NCI-H748 (cell line): ENCODE data around the gene STRN4.
A peak's percentile ranks its signal among the peaks of the same experiment; 100 is the strongest.
"Not testable (repeated sequence)": the region's sequence is repeated elsewhere in the genome, so short reads cannot be mapped to it uniquely, and the experiment has no call there.

Experiments used
- DNase-seq: peaks from one replicate; lab custom pipeline; 2025; ENCODE audit not compliant: unreplicated experiment; lab: John Stamatoyannopoulos, UW

The STRN4 gene, protein sequence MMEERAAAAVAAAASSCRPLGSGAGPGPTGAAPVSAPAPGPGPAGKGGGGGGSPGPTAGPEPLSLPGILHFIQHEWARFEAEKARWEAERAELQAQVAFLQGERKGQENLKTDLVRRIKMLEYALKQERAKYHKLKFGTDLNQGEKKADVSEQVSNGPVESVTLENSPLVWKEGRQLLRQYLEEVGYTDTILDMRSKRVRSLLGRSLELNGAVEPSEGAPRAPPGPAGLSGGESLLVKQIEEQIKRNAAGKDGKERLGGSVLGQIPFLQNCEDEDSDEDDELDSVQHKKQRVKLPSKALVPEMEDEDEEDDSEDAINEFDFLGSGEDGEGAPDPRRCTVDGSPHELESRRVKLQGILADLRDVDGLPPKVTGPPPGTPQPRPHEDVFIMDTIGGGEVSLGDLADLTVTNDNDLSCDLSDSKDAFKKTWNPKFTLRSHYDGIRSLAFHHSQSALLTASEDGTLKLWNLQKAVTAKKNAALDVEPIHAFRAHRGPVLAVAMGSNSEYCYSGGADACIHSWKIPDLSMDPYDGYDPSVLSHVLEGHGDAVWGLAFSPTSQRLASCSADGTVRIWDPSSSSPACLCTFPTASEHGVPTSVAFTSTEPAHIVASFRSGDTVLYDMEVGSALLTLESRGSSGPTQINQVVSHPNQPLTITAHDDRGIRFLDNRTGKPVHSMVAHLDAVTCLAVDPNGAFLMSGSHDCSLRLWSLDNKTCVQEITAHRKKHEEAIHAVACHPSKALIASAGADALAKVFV

DNA sequence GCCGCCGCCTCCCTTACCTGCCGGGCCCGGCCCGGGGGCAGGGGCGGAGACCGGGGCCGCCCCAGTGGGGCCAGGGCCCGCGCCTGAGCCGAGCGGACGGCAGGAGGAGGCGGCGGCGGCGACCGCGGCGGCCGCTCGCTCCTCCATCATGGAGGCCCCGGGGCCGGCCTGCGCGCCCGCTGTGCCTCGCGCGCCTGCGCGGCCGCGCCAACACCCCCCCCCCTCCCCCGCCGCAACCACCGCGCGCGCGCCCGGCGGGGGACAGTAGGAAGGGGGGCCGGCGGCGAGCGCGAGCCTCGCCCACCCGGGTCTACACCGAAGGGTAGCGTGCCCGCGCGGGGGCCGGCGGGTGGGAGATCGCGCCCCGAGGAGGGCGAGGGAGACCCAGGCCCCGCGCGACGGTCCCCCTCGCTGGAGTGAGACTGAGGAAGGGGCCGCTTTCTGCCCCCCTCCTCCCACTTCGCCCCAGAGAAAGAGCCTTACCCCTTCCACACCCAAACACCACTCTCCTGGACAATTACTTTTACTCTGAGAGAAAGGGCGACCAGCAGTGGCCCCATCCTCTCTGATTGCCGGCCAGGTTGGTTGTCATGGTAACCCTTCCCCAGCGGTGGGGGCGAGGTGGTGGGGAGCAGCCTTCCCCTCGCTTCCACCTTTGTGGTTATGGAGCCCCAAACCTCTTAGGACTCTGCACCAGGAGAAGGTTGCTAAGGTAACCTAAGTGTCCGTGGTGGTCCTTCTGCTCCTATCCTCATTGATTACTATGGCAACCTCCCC lies at the start of gene STRN4:
STRN4 (minus strand) TSS at position 170 of the 777 bp plus-strand sequence; CDS start at position 150, 20 bp downstream.
- peak; percentile 96 for DNase-seq

- no peak for DNase-seq
These were observed 45.7 kb upstream of the STRN4 start for GRCh38 chr19:46791944-46792343.

DNA sequence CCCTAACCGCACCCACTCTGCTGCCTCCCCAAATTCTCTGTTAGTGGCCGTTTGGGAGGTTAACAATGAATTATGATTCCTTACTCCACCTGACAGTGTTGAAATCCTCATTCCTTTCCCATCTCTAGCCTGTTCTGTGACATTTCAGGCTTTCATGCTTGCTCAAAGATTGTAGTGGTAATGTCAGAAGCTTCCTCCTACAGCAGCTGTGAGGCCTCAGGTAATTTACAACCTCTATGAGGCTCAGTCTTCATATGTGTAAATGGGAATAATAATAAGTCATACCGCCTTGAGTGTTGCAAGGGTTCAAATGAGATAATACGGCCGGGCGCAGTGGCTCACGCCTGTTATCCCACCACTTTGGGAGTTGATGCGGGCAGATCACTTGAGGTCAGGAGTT lies 43.1 kb upstream of the STRN4 start:
- no peak for DNase-seq

DNA sequence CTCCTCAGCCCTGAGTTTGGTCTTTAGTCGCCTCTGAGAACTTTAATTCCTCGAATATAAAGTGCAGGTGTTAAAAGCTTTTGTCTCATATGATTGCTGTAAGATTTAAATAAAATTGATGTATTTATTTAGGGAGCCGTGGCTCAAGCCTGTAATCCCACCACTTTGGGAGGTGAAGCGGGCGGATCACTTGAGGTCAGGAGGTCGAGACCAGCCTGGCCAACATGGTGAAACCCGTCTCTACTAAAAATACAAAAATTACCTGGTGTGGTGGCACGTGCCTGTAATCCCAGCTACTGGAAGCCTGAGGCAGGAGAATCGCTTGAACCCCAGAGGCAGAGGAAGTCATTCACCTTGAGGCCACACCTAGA lies 42.7 kb upstream of the STRN4 start:
- no peak for DNase-seq

- DNase-seq, result peak; percentile 99
These were observed 42.2 kb upstream of the STRN4 start, which contains the start of gene SLC1A5 for GRCh38 chr19:46788262-46788967. TSS of gene SLC1A5 (minus strand) at chr19:46788594. CDS start at chr19:46787965, 629 bp downstream.

- peak; percentile 73 for DNase-seq
These were observed 41.3 kb upstream of the STRN4 start for GRCh38 chr19:46787331-46788261.

DNA sequence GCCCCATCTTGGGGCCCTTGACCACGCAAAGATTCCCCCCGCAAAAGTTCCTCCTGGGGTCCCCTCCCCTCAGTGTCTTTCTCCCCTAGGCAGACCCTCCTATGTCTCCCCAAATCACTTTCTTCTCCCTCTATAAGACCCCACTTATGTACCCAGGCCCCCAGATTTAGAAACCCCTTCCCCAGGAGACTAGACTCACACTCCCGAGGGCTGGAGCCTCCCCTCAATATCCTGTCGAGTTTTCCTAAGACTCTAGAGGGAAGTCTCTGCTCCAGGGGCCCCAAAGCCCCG lies 40.7 kb upstream of the STRN4 start:
- no peak for DNase-seq

GRCh38 chr19:46786236-46787039 lies 40.2 kb upstream of the STRN4 start:
- peak; percentile 66 for DNase-seq

DNA sequence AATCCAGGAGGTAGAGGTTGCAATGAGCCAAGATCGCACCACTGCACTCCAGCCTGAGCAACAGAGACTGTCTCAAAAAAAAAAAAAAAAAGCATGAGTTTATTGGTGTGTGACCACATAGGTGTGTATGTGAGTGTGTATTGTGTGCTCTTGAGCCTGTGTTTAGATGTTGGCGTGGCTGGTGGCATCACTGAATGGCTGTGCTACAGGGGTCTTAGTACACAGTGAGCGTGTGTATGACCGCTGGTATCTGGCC lies 39.7 kb upstream of the STRN4 start:
- DNase-seq, result no peak

DNA sequence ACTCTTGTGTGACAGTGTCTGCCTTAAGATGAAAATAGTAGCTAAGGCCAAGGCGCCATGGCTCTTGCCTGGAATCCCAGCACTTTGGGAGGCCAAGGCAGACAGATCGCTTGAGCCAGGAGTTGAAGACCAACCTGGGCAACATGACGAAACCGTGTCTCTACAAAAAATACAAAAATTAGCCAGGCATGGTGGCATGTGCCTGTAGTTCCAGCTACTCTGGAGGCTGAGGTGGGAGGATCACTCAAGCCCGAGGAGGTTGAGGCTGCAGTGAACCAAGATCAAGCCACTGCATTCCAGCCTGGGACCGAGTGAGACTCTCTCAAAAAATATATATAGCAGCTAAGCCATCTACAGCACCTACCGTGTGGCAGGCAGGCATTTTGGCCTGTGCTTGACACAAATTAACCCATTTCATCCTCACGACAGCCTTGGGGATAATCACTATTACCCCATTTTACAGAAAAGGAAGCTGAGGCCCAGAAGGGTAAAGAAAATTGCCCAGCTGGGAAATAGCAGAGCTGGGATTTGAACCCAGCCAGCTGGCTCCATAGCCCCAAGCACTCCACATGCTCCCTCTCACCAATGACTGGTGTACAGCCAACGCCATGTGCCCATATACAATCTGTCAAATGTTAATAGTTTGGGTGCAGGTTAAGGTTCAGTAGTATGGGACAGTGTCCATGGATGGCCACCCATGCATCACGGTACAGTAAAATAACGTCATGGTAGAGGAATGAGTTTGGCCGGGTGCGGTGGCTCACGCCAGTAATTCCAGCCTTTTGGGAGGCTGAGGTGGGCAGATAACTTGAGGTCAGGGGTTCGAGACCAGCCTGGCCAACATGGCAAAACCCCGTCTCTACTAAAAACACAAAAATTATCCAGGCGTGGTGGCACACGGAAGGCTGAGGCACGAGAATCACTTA lies 39.1 kb upstream of the STRN4 start:
- no peak for DNase-seq

- peak; percentile 35 for DNase-seq
These were observed 38.2 kb upstream of the STRN4 start for GRCh38 chr19:46784262-46785053.

GRCh38 chr19:46783670-46784069 lies 37.4 kb upstream of the STRN4 start:
- DNase-seq, result peak; percentile 82

GRCh38 chr19:46782355-46783019 lies 36.2 kb upstream of the STRN4 start:
- DNase-seq, result no peak

GRCh38 chr19:46777956-46778645 lies 31.9 kb upstream of the STRN4 start:
- DNase-seq, result not testable (repeated sequence)

- DNase-seq, result no peak
These were observed 31.0 kb upstream of the STRN4 start for GRCh38 chr19:46776927-46777911.
